Measurements from ENCODE around the gene C8A. TPM values are rescaled to one million over a fixed set of nuclear protein-coding genes. Genes with fewer than 3 reads are reported as not detected.

C8A gene
- total and polyA plus RNA-seq, 2 of the 8 experiments (the other 6 are each of a cell fraction or from before 2014, with no cell fraction given), result not detected

DNA sequence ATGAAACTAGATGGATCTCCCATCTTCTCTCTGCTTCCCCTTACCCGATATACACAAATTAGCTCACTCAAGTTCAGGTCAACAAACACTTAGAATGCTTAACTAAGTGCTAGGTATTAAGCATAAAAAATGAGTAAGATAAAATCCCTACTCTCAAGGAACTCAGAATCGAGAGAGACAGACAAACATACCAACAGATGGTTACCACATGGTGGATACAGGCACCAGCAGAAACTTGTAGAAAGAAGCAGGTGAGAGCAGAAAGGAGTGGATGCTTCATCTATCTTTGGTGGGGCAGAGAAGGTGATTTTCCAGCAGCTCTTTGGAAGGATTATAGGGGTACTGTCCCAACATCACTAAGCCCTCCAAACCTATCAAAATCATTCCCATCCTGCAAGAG, 79.0 kb downstream of the C8A start:
- no peaks in the 10 kb centered on the region for H4K20me1 ChIP-seq (replicated peaks in 1 of 2; ENCODE audit: control insufficient read depth in 1 of 2, insufficient read depth in 2 of 2, low read length in 2 of 2)
- POLR2A ChIA-PET (ENCODE audit: partially characterized antibody), result no interaction called here
- H3K79me2 ChIP-seq (ENCODE audit: control insufficient read depth in 1 of 2, insufficient read depth in 2 of 2, low read length in 2 of 2), result no peaks in the 10 kb centered on the region
- H3K14ac ChIP-seq (ENCODE audit: insufficient read length), result no peak overlapping the region
- H3K79me1 ChIP-seq (ENCODE audit: low read depth, low read length), result no peaks in the 10 kb centered on the region
- no peak overlapping the region for H2BK5ac ChIP-seq (ENCODE audit: low read depth, low read length)
- no peak overlapping the region for H4K8ac ChIP-seq (ENCODE audit: extremely low read depth, insufficient read depth, low read length)
- no peaks in the 10 kb centered on the region; the same call in 1 of the 2 replicates for H3K23me2 ChIP-seq (ENCODE audit: low read depth, low read length)
- no peak overlapping the region for H2BK20ac ChIP-seq (ENCODE audit: low read length)
- H3K27ac ChIP-seq (ENCODE audit: low read depth, low read length), result no peak overlapping the region
- H2BK120ac ChIP-seq (replicated peaks; ENCODE audit: low read depth, low read length), result no peak overlapping the region
- 88% methylated on average over 2 of the region's 2 CpGs; no CpG with 5 or more reads in 1 of the 2 experiments for WGBS, 2 experiments (ENCODE audit: extremely low coverage in 1 of 2, insufficient coverage in 1 of 2, insufficient read length in 1 of 2, insufficient replicate concordance in 2 of 2, low coverage in 1 of 2, low lambda C conversion rate in 2 of 2, missing lambda C conversion rate in 1 of 2)
- H3K4me2 ChIP-seq (ENCODE audit: insufficient read depth in 1 of 2, low read depth in 2 of 2, low read length in 2 of 2), result no peak overlapping the region
- no peak overlapping the region for H3K9ac ChIP-seq (replicated peaks in 1 of 4; ENCODE audit: extremely low read depth in 1 of 4, low read depth in 3 of 4, low read length in 3 of 4)
- no peak for FAIRE-seq
- no peak overlapping the region for H3K4me3 ChIP-seq (ENCODE audit: extremely low read depth in 1 of 4, insufficient read depth in 2 of 4, low read depth in 3 of 4, low read length in 4 of 4)
- H2BK15ac ChIP-seq (ENCODE audit: low read length), result no peak overlapping the region
- H4K5ac ChIP-seq (ENCODE audit: insufficient read length, low read depth, low read length), result no peak overlapping the region
- H4K91ac ChIP-seq (replicated peaks; ENCODE audit: insufficient read length, low read length), result no peak overlapping the region
- CTCF ChIA-PET (ENCODE audit: partially characterized antibody), result interaction anchor here (1.3 to 2.1 kb wide), 2 partner anchors 18 to 112 kb away, joined by 3 to 6 read pairs; no protein-coding TSS in a partner anchor
- H2AFZ ChIP-seq (ENCODE audit: low read length), result no peak overlapping the region
- no peak for DNase-seq (ENCODE audit: low read depth in 1 of 2, low spot score in 2 of 2)
- H2AK5ac ChIP-seq (ENCODE audit: low read depth, low read length), result no peak overlapping the region
- H3K18ac ChIP-seq (ENCODE audit: extremely low read depth, low read length), result no peak overlapping the region
- no peaks in the 10 kb centered on the region for H3K9me3 ChIP-seq (ENCODE audit: insufficient read depth in 2 of 2, low read depth in 1 of 2, low read length in 1 of 2)
- no peaks in the 10 kb centered on the region; a peak in 1 of 7 replicates for H3K27me3 ChIP-seq (replicated peaks in 1 of 4; ENCODE audit: control insufficient read depth in 3 of 4, extremely low read depth in 1 of 4, insufficient read depth in 3 of 4, low read length in 3 of 4)
- no peak overlapping the region for H2BK12ac ChIP-seq (ENCODE audit: low read depth, low read length)
- peaks cover 0 to 5% (median 4%) of the 10 kb centered on the region in 4 experiments; a peak in 4 of 7 replicates for H3K4me1 ChIP-seq (replicated peaks in 1 of 4; ENCODE audit: control insufficient read depth in 3 of 4, insufficient read depth in 4 of 4, low read length in 3 of 4)
- H3K4ac ChIP-seq (replicated peaks; ENCODE audit: insufficient read length, low read depth, low read length), result no peak overlapping the region
- no peak overlapping the region for H3K23ac ChIP-seq (ENCODE audit: insufficient read length)
- H3K36me3 ChIP-seq (ENCODE audit: control insufficient read depth in 2 of 4, insufficient read depth in 4 of 4, low read length in 3 of 4), result no peaks in the 10 kb centered on the region
- no peak overlapping the region for H3K56ac ChIP-seq (replicated peaks; ENCODE audit: insufficient read length, low read depth, low read length)
- TF ChIP-seq PHF8 (conservative IDR thresholded peaks at IDR 0.05; ENCODE audit: low read depth, low read length), result no peak
- TF ChIP-seq JUN (IDR thresholded peaks at IDR 0.05; ENCODE audit: low read depth, low read length), result no peak
- TF ChIP-seq MAFK (IDR thresholded peaks at IDR 0.05; ENCODE audit: low read depth, low read length), result no peak
- no peak for TF ChIP-seq TEAD4 (IDR thresholded peaks at IDR 0.05; ENCODE audit: low read depth, low read length)
- no peak for TF ChIP-seq EZH2 (IDR thresholded peaks at IDR 0.05; ENCODE audit: low read depth, low read length, severe bottlenecking)
- TF ChIP-seq ASH2L (IDR thresholded peaks at IDR 0.05; ENCODE audit: low read length), result no peak
- no peak for TF ChIP-seq SP4 (IDR thresholded peaks at IDR 0.05; ENCODE audit: low read length)
- TF ChIP-seq CREB1 (IDR thresholded peaks at IDR 0.05), result no peak
- TF ChIP-seq, protein P1, sequence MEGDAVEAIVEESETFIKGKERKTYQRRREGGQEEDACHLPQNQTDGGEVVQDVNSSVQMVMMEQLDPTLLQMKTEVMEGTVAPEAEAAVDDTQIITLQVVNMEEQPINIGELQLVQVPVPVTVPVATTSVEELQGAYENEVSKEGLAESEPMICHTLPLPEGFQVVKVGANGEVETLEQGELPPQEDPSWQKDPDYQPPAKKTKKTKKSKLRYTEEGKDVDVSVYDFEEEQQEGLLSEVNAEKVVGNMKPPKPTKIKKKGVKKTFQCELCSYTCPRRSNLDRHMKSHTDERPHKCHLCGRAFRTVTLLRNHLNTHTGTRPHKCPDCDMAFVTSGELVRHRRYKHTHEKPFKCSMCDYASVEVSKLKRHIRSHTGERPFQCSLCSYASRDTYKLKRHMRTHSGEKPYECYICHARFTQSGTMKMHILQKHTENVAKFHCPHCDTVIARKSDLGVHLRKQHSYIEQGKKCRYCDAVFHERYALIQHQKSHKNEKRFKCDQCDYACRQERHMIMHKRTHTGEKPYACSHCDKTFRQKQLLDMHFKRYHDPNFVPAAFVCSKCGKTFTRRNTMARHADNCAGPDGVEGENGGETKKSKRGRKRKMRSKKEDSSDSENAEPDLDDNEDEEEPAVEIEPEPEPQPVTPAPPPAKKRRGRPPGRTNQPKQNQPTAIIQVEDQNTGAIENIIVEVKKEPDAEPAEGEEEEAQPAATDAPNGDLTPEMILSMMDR (IDR thresholded peaks at IDR 0.05; ENCODE audit: control extremely low read depth in 1 of 3, insufficient read depth in 1 of 3, low read depth in 1 of 3, low read length in 3 of 3), result no peak
- TF ChIP-seq, protein P2, sequence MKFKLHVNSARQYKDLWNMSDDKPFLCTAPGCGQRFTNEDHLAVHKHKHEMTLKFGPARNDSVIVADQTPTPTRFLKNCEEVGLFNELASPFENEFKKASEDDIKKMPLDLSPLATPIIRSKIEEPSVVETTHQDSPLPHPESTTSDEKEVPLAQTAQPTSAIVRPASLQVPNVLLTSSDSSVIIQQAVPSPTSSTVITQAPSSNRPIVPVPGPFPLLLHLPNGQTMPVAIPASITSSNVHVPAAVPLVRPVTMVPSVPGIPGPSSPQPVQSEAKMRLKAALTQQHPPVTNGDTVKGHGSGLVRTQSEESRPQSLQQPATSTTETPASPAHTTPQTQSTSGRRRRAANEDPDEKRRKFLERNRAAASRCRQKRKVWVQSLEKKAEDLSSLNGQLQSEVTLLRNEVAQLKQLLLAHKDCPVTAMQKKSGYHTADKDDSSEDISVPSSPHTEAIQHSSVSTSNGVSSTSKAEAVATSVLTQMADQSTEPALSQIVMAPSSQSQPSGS (IDR thresholded peaks at IDR 0.05; ENCODE audit: low read length), result no peak
- no peak for TF ChIP-seq RBBP5 (IDR thresholded peaks at IDR 0.05; ENCODE audit: borderline replicate concordance, low read depth, low read length)

Data from H1 (cell line).